ENCODE data around the gene LRP5. TPM values are rescaled to one million over a fixed set of nuclear protein-coding genes. Genes with fewer than 3 reads are reported as not detected.

Gene LRP5
- polyA plus RNA-seq, 1 donor (not counting 4 experiments of a cell fraction or from before 2014, with no cell fraction given): 6.6 TPM

DNA sequence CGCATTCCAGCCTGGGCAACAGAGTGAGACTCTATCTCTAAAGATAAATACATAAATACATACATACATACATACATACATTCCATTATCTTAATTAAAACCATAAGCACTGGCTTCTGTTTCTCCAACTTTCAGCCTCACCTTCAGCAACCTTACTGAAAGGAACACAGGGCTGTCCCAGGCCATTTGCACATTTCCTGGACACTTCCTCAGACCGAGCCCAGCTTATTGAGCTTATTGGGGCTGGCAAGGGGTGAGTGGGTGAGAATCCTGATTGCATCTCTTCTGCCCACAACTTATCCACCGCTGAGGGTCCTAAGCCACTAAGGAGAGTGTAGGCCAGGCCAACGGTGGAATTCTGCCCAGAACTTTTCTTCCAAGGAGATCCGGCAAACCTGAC, 16.5 kb upstream of the LRP5 start:
- no peaks in the 10 kb centered on the region for H3K9me3 ChIP-seq (ENCODE audit: control insufficient read depth, low read depth, low read length)
- no peaks in the 10 kb centered on the region for H3K36me3 ChIP-seq (ENCODE audit: control insufficient read depth in 2 of 2, extremely low read depth in 1 of 2, insufficient read depth in 2 of 2, low read length in 2 of 2)
- no peak overlapping the region for H2AFZ ChIP-seq (ENCODE audit: control insufficient read depth, low read length)
- TF ChIP-seq EZH2 (IDR thresholded peaks at IDR 0.05; ENCODE audit: low read length): no peak
- TF ChIP-seq, protein P1, sequence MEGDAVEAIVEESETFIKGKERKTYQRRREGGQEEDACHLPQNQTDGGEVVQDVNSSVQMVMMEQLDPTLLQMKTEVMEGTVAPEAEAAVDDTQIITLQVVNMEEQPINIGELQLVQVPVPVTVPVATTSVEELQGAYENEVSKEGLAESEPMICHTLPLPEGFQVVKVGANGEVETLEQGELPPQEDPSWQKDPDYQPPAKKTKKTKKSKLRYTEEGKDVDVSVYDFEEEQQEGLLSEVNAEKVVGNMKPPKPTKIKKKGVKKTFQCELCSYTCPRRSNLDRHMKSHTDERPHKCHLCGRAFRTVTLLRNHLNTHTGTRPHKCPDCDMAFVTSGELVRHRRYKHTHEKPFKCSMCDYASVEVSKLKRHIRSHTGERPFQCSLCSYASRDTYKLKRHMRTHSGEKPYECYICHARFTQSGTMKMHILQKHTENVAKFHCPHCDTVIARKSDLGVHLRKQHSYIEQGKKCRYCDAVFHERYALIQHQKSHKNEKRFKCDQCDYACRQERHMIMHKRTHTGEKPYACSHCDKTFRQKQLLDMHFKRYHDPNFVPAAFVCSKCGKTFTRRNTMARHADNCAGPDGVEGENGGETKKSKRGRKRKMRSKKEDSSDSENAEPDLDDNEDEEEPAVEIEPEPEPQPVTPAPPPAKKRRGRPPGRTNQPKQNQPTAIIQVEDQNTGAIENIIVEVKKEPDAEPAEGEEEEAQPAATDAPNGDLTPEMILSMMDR (optimal IDR thresholded peaks at IDR 0.05 in 1 of 3, IDR thresholded peaks at IDR 0.05 in 1 of 3, conservative IDR thresholded peaks at IDR 0.05 in 1 of 3; ENCODE audit: extremely low read depth in 1 of 3, insufficient read depth in 2 of 3, low read length in 3 of 3): no peak
- peaks cover 15% of the 10 kb centered on the region for H3K27me3 ChIP-seq (ENCODE audit: control insufficient read depth, extremely low read depth, insufficient read depth, low read length)
- H3K79me2 ChIP-seq (ENCODE audit: control insufficient read depth, insufficient read depth, low read length): no peaks in the 10 kb centered on the region
- no peak overlapping the region for H3K27ac ChIP-seq (ENCODE audit: control insufficient read depth, insufficient read depth, low read length)
- H4K20me1 ChIP-seq (ENCODE audit: control insufficient read depth, extremely low read depth, insufficient read depth, low read length): no peaks in the 10 kb centered on the region
- DNase-seq (ENCODE audit: low read depth, low spot score) (no peak), FAIRE-seq (no peak)
- peaks cover 2% of the 10 kb centered on the region for H3K4me1 ChIP-seq (ENCODE audit: control insufficient read depth, extremely low read depth, insufficient read depth, low read length)
- no peak overlapping the region for H3K9ac ChIP-seq (ENCODE audit: control insufficient read depth, extremely low read depth, insufficient read depth, low read length)
- dilution Hi-C loops (cut with MboI; ENCODE audit: extremely low pct_ligation_motif_present, low sequenced_read_pairs): no loop called here
- no peak overlapping the region for H3K4me2 ChIP-seq (ENCODE audit: control insufficient read depth, extremely low read depth, insufficient read depth, low read depth, low read length)
- H3K9me1 ChIP-seq (ENCODE audit: control insufficient read depth, extremely low read depth, insufficient read depth, low read length): no peaks in the 10 kb centered on the region
- no peak overlapping the region for H3K4me3 ChIP-seq (ENCODE audit: control insufficient read depth in 2 of 3, extremely low read depth in 1 of 3, insufficient read depth in 2 of 3, low read depth in 1 of 3, low read length in 3 of 3)

DNA sequence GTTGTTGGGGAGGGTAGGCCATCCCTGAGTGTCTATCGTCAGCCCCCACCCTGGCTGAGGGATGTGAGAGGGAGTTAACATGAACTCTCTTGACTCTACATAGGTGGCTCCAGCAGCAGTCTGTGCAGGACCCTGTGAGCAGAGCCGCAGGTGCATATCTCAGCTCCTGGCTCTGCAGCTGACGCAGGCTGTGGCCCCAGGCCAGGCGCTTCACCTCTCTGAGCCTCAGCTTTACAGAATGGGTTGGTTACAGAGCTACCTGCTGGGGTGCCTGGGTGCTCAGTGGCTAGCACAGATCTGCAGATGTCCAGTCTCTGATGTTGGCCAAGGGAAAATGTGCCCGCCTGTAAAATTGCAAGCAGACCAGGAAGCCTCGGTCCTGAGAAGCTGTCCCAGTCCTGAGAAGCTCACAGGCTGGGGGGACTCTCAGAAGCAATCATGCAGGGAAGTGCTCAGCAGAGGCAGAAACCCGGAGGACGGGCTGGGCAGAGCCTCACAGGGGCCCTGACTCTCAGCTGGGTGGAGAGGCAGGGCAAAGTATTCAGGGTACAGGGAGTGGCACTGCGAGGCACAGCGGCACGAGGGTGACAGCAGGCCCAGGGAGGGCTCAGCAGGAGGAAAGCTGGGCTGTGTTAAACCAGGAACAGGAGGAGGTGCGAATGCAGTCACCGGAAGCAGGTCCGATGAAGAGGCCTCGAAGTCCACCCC, 15.9 kb upstream of the LRP5 start:
- no peak overlapping the region for H2AFZ ChIP-seq (ENCODE audit: control insufficient read depth, low read length)
- dilution Hi-C loops (cut with MboI; ENCODE audit: extremely low pct_ligation_motif_present, low sequenced_read_pairs): no loop called here
- no peaks in the 10 kb centered on the region for H3K79me2 ChIP-seq (ENCODE audit: control insufficient read depth, insufficient read depth, low read length)
- no peaks in the 10 kb centered on the region for H3K9me3 ChIP-seq (ENCODE audit: control insufficient read depth, low read depth, low read length)
- H4K20me1 ChIP-seq (ENCODE audit: control insufficient read depth, extremely low read depth, insufficient read depth, low read length): no peaks in the 10 kb centered on the region
- H3K36me3 ChIP-seq (ENCODE audit: control insufficient read depth in 2 of 2, extremely low read depth in 1 of 2, insufficient read depth in 2 of 2, low read length in 2 of 2): no peaks in the 10 kb centered on the region
- H3K9me1 ChIP-seq (ENCODE audit: control insufficient read depth, extremely low read depth, insufficient read depth, low read length): no peaks in the 10 kb centered on the region
- TF ChIP-seq, protein P1 (optimal IDR thresholded peaks at IDR 0.05 in 1 of 3, IDR thresholded peaks at IDR 0.05 in 1 of 3, conservative IDR thresholded peaks at IDR 0.05 in 1 of 3; ENCODE audit: extremely low read depth in 1 of 3, insufficient read depth in 2 of 3, low read length in 3 of 3): no peak
- TF ChIP-seq EZH2 (IDR thresholded peaks at IDR 0.05; ENCODE audit: low read length): no peak
- no peak overlapping the region for H3K4me2 ChIP-seq (ENCODE audit: control insufficient read depth, extremely low read depth, insufficient read depth, low read depth, low read length)
- H3K4me3 ChIP-seq (ENCODE audit: control insufficient read depth in 2 of 3, extremely low read depth in 1 of 3, insufficient read depth in 2 of 3, low read depth in 1 of 3, low read length in 3 of 3): no peak overlapping the region
- FAIRE-seq: no peak
- DNase-seq (ENCODE audit: low read depth, low spot score): no peak
- H3K9ac ChIP-seq (ENCODE audit: control insufficient read depth, extremely low read depth, insufficient read depth, low read length): no peak overlapping the region
- H3K27ac ChIP-seq (ENCODE audit: control insufficient read depth, insufficient read depth, low read length): no peak overlapping the region
- peaks cover 2% of the 10 kb centered on the region for H3K4me1 ChIP-seq (ENCODE audit: control insufficient read depth, extremely low read depth, insufficient read depth, low read length)
- peaks cover 15% of the 10 kb centered on the region for H3K27me3 ChIP-seq (ENCODE audit: control insufficient read depth, extremely low read depth, insufficient read depth, low read length)

All from keratinocyte (primary cell).